Measurements from ENCODE around the gene CCT4.
"Not testable (repeated sequence)": the region's sequence is repeated elsewhere in the genome, so short reads cannot be mapped to it uniquely, and the experiment has no call there.

CCT4 gene

DNA sequence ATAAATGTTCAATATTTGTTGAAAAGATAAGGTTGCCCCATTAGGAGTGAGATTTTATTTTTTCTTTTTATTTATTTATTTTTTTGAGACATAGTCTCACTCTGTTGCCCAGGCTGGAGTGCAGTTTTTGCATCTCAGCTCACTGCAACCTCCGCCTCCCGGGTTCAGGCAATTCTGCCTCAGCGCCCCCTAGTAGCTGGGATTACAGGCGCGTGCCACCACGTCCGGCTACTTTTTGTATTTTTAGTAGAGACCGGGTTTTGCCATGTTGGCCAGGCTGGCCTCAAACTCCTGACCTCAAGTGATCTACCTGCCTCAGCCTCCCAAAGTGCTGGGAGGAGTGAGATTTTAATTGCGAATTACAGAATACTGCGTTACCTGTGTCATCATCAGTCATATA is 37.2 kb downstream of the CCT4 start:
- H3K4me1 ChIP-seq (ENCODE audit: control insufficient read depth in 2 of 2, insufficient read depth in 1 of 2, low read depth in 1 of 2, low read length in 2 of 2); H3K27me3 ChIP-seq (ENCODE audit: control insufficient read depth in 3 of 3, insufficient read depth in 3 of 3, low read depth in 1 of 3, low read length in 3 of 3); H3K18ac ChIP-seq (ENCODE audit: low read length); H3K4ac ChIP-seq (ENCODE audit: low read length); H2BK120ac ChIP-seq (ENCODE audit: low read depth, low read length); H2AFZ ChIP-seq (ENCODE audit: low read length); H2BK15ac ChIP-seq (ENCODE audit: low read length); H2BK5ac ChIP-seq (ENCODE audit: low read length); H4K91ac ChIP-seq (ENCODE audit: low read depth, low read length, poor library complexity); H4K8ac ChIP-seq (ENCODE audit: low read depth, low read length); H3K4me2 ChIP-seq (ENCODE audit: insufficient read depth, low read length, poor library complexity, severe bottlenecking); DNase-seq (ENCODE audit: low spot score); H2AK5ac ChIP-seq (ENCODE audit: low read depth, low read length); H3K23ac ChIP-seq (ENCODE audit: low read depth, low read length, poor library complexity); H3K14ac ChIP-seq (ENCODE audit: low read length); H3K9ac ChIP-seq (ENCODE audit: low read depth, low read length, poor library complexity); H3K27ac ChIP-seq (replicated peaks; ENCODE audit: low read length); H3K79me1 ChIP-seq (ENCODE audit: low read depth, low read length); H3K4me3 ChIP-seq (ENCODE audit: low read length in 2 of 2); H3K9me3 ChIP-seq (replicated peaks in 1 of 2; ENCODE audit: control insufficient read depth in 2 of 2, insufficient read depth in 1 of 2, low read depth in 1 of 2, low read length in 2 of 2); H2BK12ac ChIP-seq (ENCODE audit: low read length): not testable (repeated sequence)
- peaks cover 3 to 14% of the 10 kb centered on the region in 2 donors for H3K36me3 ChIP-seq (replicated peaks in 1 of 2; ENCODE audit: control insufficient read depth in 2 of 2, insufficient read depth in 2 of 2, low read length in 2 of 2)
- no CpG with 5 or more reads among the region's 10 CpGs for WGBS, 2 donors (ENCODE audit: extremely low coverage in 2 of 2, insufficient read length in 2 of 2, insufficient replicate concordance in 1 of 2)

DNA sequence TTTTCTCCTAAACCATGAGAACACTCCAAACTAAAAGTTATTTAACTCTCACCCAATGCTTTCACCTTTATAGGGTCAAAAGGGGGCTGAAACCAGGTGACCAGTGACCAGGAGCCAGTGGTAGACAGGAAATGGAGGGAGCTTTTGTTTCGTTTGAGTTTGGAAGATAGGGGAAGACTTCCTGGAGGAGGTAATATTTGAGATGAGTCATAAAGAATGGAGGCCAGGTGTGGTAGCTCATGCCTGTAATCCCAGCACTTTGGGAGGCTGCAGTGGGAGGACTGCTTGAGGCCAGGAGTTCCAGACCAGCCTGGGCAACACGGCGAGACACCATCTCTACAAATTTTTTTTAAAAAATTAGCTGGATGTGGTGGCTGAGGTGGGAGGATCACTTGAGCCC is 43.1 kb downstream of the CCT4 start:
- Histone ChIP-seq H3K9ac (ENCODE audit: low read depth, low read length, poor library complexity) (no peak overlapping the region), H3K4me3 (ENCODE audit: low read length in 2 of 2) (no peak overlapping the region), H2BK5ac (ENCODE audit: low read length) (no peak overlapping the region), H3K4me2 (ENCODE audit: insufficient read depth, low read length, poor library complexity, severe bottlenecking) (no peak overlapping the region), H2AK5ac (ENCODE audit: low read depth, low read length) (no peak overlapping the region), H3K4me1 (ENCODE audit: control insufficient read depth in 2 of 2, insufficient read depth in 1 of 2, low read depth in 1 of 2, low read length in 2 of 2) (no peaks in the 10 kb centered on the region), H3K27ac (replicated peaks; ENCODE audit: low read length) (no peak overlapping the region), H2AFZ (ENCODE audit: low read length) (no peak overlapping the region), H3K18ac (ENCODE audit: low read length) (no peak overlapping the region), H3K14ac (ENCODE audit: low read length) (no peak overlapping the region), H3K79me1 (ENCODE audit: low read depth, low read length) (no peaks in the 10 kb centered on the region), H2BK12ac (ENCODE audit: low read length) (no peak overlapping the region), H4K8ac (ENCODE audit: low read depth, low read length) (no peak overlapping the region), H4K91ac (ENCODE audit: low read depth, low read length, poor library complexity) (no peak overlapping the region), H3K36me3 (replicated peaks in 1 of 2; ENCODE audit: control insufficient read depth in 2 of 2, insufficient read depth in 2 of 2, low read length in 2 of 2) (peaks cover 3 to 52% of the 10 kb centered on the region in 2 donors), H2BK15ac (ENCODE audit: low read length) (no peak overlapping the region), H3K27me3 (ENCODE audit: control insufficient read depth in 3 of 3, insufficient read depth in 3 of 3, low read depth in 1 of 3, low read length in 3 of 3) (no peaks in the 10 kb centered on the region), H3K23ac (ENCODE audit: low read depth, low read length, poor library complexity) (no peak overlapping the region), H2BK120ac (ENCODE audit: low read depth, low read length) (no peak overlapping the region), H3K4ac (ENCODE audit: low read length) (no peak overlapping the region), H3K9me3 (replicated peaks in 1 of 2; ENCODE audit: control insufficient read depth in 2 of 2, insufficient read depth in 1 of 2, low read depth in 1 of 2, low read length in 2 of 2) (no peaks in the 10 kb centered on the region)
- no peak for DNase-seq (ENCODE audit: low spot score)
- no CpG with 5 or more reads among the region's 3 CpGs for WGBS, 2 donors (ENCODE audit: extremely low coverage in 2 of 2, insufficient read length in 2 of 2, insufficient replicate concordance in 1 of 2)

DNA sequence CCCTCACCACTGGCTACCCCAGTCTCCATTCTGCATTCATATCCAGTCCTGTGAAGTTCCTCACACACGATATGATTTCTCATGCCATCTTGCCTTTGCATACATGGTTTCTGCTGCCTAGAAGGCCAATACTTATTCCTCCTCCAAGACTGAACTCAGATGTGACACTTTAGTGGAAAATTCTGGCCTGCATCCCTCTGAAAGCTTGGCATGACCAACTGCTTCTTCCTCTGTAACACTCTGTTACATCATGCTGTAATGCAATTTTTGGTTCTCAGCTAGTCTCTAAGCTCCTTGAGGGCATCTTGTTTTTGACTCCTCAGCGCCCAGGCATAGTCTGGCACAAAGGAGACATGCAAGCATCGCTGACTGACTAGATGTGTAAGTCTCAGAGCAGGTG is 47.2 kb downstream of the CCT4 start:
- H2BK15ac ChIP-seq (ENCODE audit: low read length): no peak overlapping the region
- H2BK120ac ChIP-seq (ENCODE audit: low read depth, low read length): no peak overlapping the region
- H3K4ac ChIP-seq (ENCODE audit: low read length): no peak overlapping the region
- H3K79me1 ChIP-seq (ENCODE audit: low read depth, low read length): no peaks in the 10 kb centered on the region
- no CpG with 5 or more reads among the region's 3 CpGs for WGBS, 2 donors (ENCODE audit: extremely low coverage in 2 of 2, insufficient read length in 2 of 2, insufficient replicate concordance in 1 of 2)
- no peak overlapping the region for H3K18ac ChIP-seq (ENCODE audit: low read length)
- H3K9ac ChIP-seq (ENCODE audit: low read depth, low read length, poor library complexity): no peak overlapping the region
- no peak overlapping the region for H3K4me2 ChIP-seq (ENCODE audit: insufficient read depth, low read length, poor library complexity, severe bottlenecking)
- H3K9me3 ChIP-seq (replicated peaks in 1 of 2; ENCODE audit: control insufficient read depth in 2 of 2, insufficient read depth in 1 of 2, low read depth in 1 of 2, low read length in 2 of 2): no peaks in the 10 kb centered on the region
- no peak overlapping the region for H2BK5ac ChIP-seq (ENCODE audit: low read length)
- H3K36me3 ChIP-seq (replicated peaks in 1 of 2; ENCODE audit: control insufficient read depth in 2 of 2, insufficient read depth in 2 of 2, low read length in 2 of 2): peaks cover 2 to 76% of the 10 kb centered on the region in 2 donors
- H3K4me1 ChIP-seq (ENCODE audit: control insufficient read depth in 2 of 2, insufficient read depth in 1 of 2, low read depth in 1 of 2, low read length in 2 of 2): no peaks in the 10 kb centered on the region
- no peak overlapping the region for H4K8ac ChIP-seq (ENCODE audit: low read depth, low read length)
- no peak overlapping the region for H3K23ac ChIP-seq (ENCODE audit: low read depth, low read length, poor library complexity)
- H4K91ac ChIP-seq (ENCODE audit: low read depth, low read length, poor library complexity): no peak overlapping the region
- H3K4me3 ChIP-seq (ENCODE audit: low read length in 2 of 2): no peak overlapping the region
- no peak overlapping the region for H2BK12ac ChIP-seq (ENCODE audit: low read length)
- H3K14ac ChIP-seq (ENCODE audit: low read length): no peak overlapping the region
- H2AK5ac ChIP-seq (ENCODE audit: low read depth, low read length): no peak overlapping the region
- H3K27me3 ChIP-seq (ENCODE audit: control insufficient read depth in 3 of 3, insufficient read depth in 3 of 3, low read depth in 1 of 3, low read length in 3 of 3): no peaks in the 10 kb centered on the region
- H2AFZ ChIP-seq (ENCODE audit: low read length): no peak overlapping the region
- no peak overlapping the region for H3K27ac ChIP-seq (replicated peaks; ENCODE audit: low read length)
- DNase-seq (ENCODE audit: low spot score): no peak

DNA sequence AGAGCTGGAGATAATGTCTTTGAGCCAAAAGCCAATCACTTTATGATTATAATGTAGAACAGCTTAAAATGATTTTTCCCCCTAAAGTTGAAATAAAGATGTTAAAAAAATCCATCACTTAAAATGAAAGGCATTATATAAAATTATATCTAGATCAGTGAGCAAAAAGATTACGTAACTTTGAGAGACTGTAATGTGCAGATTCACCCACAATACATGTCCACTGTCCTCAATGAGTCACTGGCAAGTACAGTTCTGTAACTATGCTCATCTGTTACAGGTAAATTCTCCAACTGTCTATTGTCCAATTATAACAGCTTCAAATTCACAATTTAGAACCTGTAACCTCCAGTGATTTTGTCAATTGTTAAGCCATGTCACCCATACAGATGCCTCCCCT is 53.6 kb downstream of the CCT4 start:
- Histone ChIP-seq H3K9me3 (replicated peaks in 1 of 2; ENCODE audit: control insufficient read depth in 2 of 2, insufficient read depth in 1 of 2, low read depth in 1 of 2, low read length in 2 of 2) (no peaks in the 10 kb centered on the region), H3K27me3 (ENCODE audit: control insufficient read depth in 3 of 3, insufficient read depth in 3 of 3, low read depth in 1 of 3, low read length in 3 of 3) (no peaks in the 10 kb centered on the region), H2BK12ac (ENCODE audit: low read length) (no peak overlapping the region), H2AK5ac (ENCODE audit: low read depth, low read length) (no peak overlapping the region), H3K4me2 (ENCODE audit: insufficient read depth, low read length, poor library complexity, severe bottlenecking) (no peak overlapping the region), H2BK5ac (ENCODE audit: low read length) (no peak overlapping the region), H2AFZ (ENCODE audit: low read length) (no peak overlapping the region), H3K9ac (ENCODE audit: low read depth, low read length, poor library complexity) (no peak overlapping the region), H3K79me1 (ENCODE audit: low read depth, low read length) (no peaks in the 10 kb centered on the region), H3K14ac (ENCODE audit: low read length) (no peak overlapping the region), H3K18ac (ENCODE audit: low read length) (no peak overlapping the region), H3K4me3 (ENCODE audit: low read length in 2 of 2) (no peak overlapping the region), H4K91ac (ENCODE audit: low read depth, low read length, poor library complexity) (no peak overlapping the region), H3K4me1 (ENCODE audit: control insufficient read depth in 2 of 2, insufficient read depth in 1 of 2, low read depth in 1 of 2, low read length in 2 of 2) (peaks cover 0 to 2% of the 10 kb centered on the region in 2 donors), H3K27ac (replicated peaks; ENCODE audit: low read length) (no peak overlapping the region), H3K4ac (ENCODE audit: low read length) (no peak overlapping the region), H3K23ac (ENCODE audit: low read depth, low read length, poor library complexity) (no peak overlapping the region), H3K36me3 (replicated peaks in 1 of 2; ENCODE audit: control insufficient read depth in 2 of 2, insufficient read depth in 2 of 2, low read length in 2 of 2) (peaks cover 2 to 74% of the 10 kb centered on the region in 2 donors), H4K8ac (ENCODE audit: low read depth, low read length) (no peak overlapping the region), H2BK120ac (ENCODE audit: low read depth, low read length) (no peak overlapping the region), H2BK15ac (ENCODE audit: low read length) (no peak overlapping the region)
- no peak for DNase-seq (ENCODE audit: low spot score)
- WGBS, 2 donors (ENCODE audit: extremely low coverage in 2 of 2, insufficient read length in 2 of 2, insufficient replicate concordance in 1 of 2): no CpG with 5 or more reads among the region's 1 CpG

Data from neuronal stem cell (in vitro differentiated cells).